ENCODE measurements around the gene DSE. TPM values are rescaled to one million over a fixed set of nuclear protein-coding genes. Genes with fewer than 3 reads are reported as not detected.

Gene DSE
- total RNA-seq, 1 donor from 2014 or later: 26.5 TPM

DNA sequence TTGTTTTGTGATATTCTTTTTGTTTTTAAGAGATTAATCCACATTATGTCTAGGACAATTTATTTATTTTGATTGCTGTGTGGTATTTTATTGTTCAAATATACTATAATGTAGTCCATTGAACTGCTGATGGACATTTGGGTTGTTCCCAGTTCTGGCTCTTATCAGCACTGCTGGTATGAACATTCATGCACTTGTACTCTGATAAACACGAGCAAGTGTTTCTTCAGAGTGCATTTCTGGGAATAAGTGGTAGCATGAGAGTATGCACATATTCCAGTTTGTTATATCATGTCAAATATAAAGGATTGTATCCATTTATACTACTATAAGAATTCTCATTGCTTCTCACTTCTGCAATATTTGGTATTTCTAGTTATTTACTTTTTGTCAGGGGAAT is 97.5 kb downstream of the DSE start:
- H3K36me3 Mint-ChIP-seq (ENCODE audit: low read depth, unreplicated experiment): no peaks in the 10 kb centered on the region
- peaks cover 8% of the 10 kb centered on the region for H3K4me1 Mint-ChIP-seq (ENCODE audit: unreplicated experiment)
- TF ChIP-seq, protein P1, sequence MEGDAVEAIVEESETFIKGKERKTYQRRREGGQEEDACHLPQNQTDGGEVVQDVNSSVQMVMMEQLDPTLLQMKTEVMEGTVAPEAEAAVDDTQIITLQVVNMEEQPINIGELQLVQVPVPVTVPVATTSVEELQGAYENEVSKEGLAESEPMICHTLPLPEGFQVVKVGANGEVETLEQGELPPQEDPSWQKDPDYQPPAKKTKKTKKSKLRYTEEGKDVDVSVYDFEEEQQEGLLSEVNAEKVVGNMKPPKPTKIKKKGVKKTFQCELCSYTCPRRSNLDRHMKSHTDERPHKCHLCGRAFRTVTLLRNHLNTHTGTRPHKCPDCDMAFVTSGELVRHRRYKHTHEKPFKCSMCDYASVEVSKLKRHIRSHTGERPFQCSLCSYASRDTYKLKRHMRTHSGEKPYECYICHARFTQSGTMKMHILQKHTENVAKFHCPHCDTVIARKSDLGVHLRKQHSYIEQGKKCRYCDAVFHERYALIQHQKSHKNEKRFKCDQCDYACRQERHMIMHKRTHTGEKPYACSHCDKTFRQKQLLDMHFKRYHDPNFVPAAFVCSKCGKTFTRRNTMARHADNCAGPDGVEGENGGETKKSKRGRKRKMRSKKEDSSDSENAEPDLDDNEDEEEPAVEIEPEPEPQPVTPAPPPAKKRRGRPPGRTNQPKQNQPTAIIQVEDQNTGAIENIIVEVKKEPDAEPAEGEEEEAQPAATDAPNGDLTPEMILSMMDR (IDR thresholded peaks at IDR 0.05; ENCODE audit: unreplicated experiment): no peak
- H3K27me3 Mint-ChIP-seq (ENCODE audit: unreplicated experiment): no peaks in the 10 kb centered on the region
- H3K9me3 Mint-ChIP-seq (ENCODE audit: unreplicated experiment): no peaks in the 10 kb centered on the region
- DNase-seq (ENCODE audit: low spot score): no peak
- no peak overlapping the region for H3K4me3 Mint-ChIP-seq (ENCODE audit: unreplicated experiment)
- no peak overlapping the region for H3K27ac Mint-ChIP-seq (ENCODE audit: unreplicated experiment)

- no peak for DNase-seq (ENCODE audit: low spot score)
Observed at GRCh38 chr6:116471531-116471930, 100.8 kb downstream of the DSE start.

GRCh38 chr6:116472706-116473105 is 102.0 kb downstream of the DSE start:
- H3K27ac Mint-ChIP-seq (ENCODE audit: unreplicated experiment): no peak overlapping the region
- peaks cover 37% of the 10 kb centered on the region for H3K4me1 Mint-ChIP-seq (ENCODE audit: unreplicated experiment)
- DNase-seq (ENCODE audit: low spot score): no peak
- H3K27me3 Mint-ChIP-seq (ENCODE audit: unreplicated experiment): no peaks in the 10 kb centered on the region
- H3K36me3 Mint-ChIP-seq (ENCODE audit: low read depth, unreplicated experiment): no peaks in the 10 kb centered on the region
- no peak overlapping the region for H3K4me3 Mint-ChIP-seq (ENCODE audit: unreplicated experiment)
- TF ChIP-seq, protein P1 (IDR thresholded peaks at IDR 0.05; ENCODE audit: unreplicated experiment): no peak
- no peaks in the 10 kb centered on the region for H3K9me3 Mint-ChIP-seq (ENCODE audit: unreplicated experiment)

More at GRCh38 chr6:116471531-116471930, 100.8 kb downstream of the DSE start:
- no peak overlapping the region for H3K4me3 Mint-ChIP-seq (ENCODE audit: unreplicated experiment)
- H3K27ac Mint-ChIP-seq (ENCODE audit: unreplicated experiment): no peak overlapping the region
- peaks cover 37% of the 10 kb centered on the region for H3K4me1 Mint-ChIP-seq (ENCODE audit: unreplicated experiment)
- TF ChIP-seq, protein P1 (IDR thresholded peaks at IDR 0.05; ENCODE audit: unreplicated experiment): no peak
- no peaks in the 10 kb centered on the region for H3K36me3 Mint-ChIP-seq (ENCODE audit: low read depth, unreplicated experiment)
- no peaks in the 10 kb centered on the region for H3K27me3 Mint-ChIP-seq (ENCODE audit: unreplicated experiment)
- no peaks in the 10 kb centered on the region for H3K9me3 Mint-ChIP-seq (ENCODE audit: unreplicated experiment)

- TF ChIP-seq, protein P1 (IDR thresholded peaks at IDR 0.05; ENCODE audit: unreplicated experiment): no peak
- Mint-ChIP-seq H3K4me3 (ENCODE audit: unreplicated experiment) (peak overlapping the region; percentile 1), H3K27ac (ENCODE audit: unreplicated experiment) (peak overlapping the region; percentile 98), H3K27me3 (ENCODE audit: unreplicated experiment) (no peaks in the 10 kb centered on the region), H3K9me3 (ENCODE audit: unreplicated experiment) (no peaks in the 10 kb centered on the region), H3K36me3 (ENCODE audit: low read depth, unreplicated experiment) (no peaks in the 10 kb centered on the region), H3K4me1 (ENCODE audit: unreplicated experiment) (peaks cover 37% of the 10 kb centered on the region)
- DNase-seq (ENCODE audit: low spot score): no peak
Observed at GRCh38 chr6:116475141-116475540, 104.4 kb downstream of the DSE start.

DNA sequence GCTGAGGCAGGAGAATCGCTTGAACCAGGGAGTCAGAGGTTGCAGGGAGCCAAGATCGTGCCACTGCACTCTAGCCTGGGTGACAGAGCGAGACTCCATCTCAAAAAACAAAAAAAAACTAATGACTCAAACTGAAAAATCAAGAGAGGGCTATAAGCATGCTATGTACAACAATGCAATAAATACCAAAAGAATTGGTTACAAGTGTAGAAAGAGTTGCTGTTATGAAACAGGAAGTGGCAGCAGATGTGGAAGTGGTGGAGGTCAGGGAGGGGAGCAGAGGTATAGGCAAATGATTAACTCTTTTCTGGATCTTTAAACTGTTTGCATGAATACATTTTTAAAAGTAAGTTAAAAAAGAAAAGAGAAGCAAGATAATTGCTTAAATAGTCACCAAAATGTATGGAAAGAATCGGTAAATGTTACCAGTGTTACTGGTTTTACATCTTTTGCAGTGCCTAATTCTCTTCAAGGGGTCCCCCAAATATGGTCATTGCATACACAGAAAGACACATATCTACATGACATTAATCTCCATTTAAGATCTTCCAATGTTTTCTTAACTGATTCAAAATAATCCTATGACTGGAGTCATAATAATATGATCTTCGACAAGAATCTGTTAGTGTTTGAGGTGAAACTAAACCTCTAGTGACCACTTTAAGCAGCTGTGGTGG is 105.4 kb downstream of the DSE start:
- peaks cover 37% of the 10 kb centered on the region for H3K4me1 Mint-ChIP-seq (ENCODE audit: unreplicated experiment)
- no peak for DNase-seq (ENCODE audit: low spot score)
- H3K27ac Mint-ChIP-seq (ENCODE audit: unreplicated experiment): peak overlapping the region; percentile 72
- no peaks in the 10 kb centered on the region for H3K27me3 Mint-ChIP-seq (ENCODE audit: unreplicated experiment)
- H3K4me3 Mint-ChIP-seq (ENCODE audit: unreplicated experiment): no peak overlapping the region
- TF ChIP-seq, protein P1 (IDR thresholded peaks at IDR 0.05; ENCODE audit: unreplicated experiment): no peak
- no peaks in the 10 kb centered on the region for H3K36me3 Mint-ChIP-seq (ENCODE audit: low read depth, unreplicated experiment)
- no peaks in the 10 kb centered on the region for H3K9me3 Mint-ChIP-seq (ENCODE audit: unreplicated experiment)
